RWPE1 (cell line): ENCODE measurements around the gene ZNF516.

ENCODE experiments used
- CTCF ChIA-PET: fragments of 350-600 bp; sonication (Branson Sonifier 250); formaldehyde crosslinking; extraction: SDS; loops from one replicate; lab custom pipeline; 2021; lab: Yijun Ruan, JAX
- POLR2A ChIA-PET: fragments of 400-600 bp; formaldehyde crosslinking; extraction: SDS; loops from one replicate; lab custom pipeline; 2020; ENCODE audit warnings: antibody characterized with exemption; ENCODE audit not compliant: low non-redundant PET; lab: Yijun Ruan, JAX
- DNase-seq: peaks from one replicate; pipeline ENCODE4 v3.0.0; 2012; ENCODE audit warnings: low spot score
- H3K27ac ChIP-seq: fragments of 450-650 bp; 2 replicates; pipeline ENCODE4 v1.5.1; 2017
- CTCF ChIP-seq: fragments of 450-650 bp; conservative IDR thresholded peaks from 2 replicates; pipeline ENCODE4 v1.5.1; 2017; ENCODE audit warnings: low read depth, mild to moderate bottlenecking

Gene ZNF516

GRCh38 chr18:76487782-76488181 is 7.3 kb downstream of the ZNF516 start:
- DNase-seq: no peak
- H3K27ac ChIP-seq: no peak overlapping the region
- POLR2A ChIA-PET: no interaction called here
- CTCF ChIA-PET: no interaction called here
- no peak for TF ChIP-seq CTCF

GRCh38 chr18:76487070-76487469 is 8.0 kb downstream of the ZNF516 start:
- DNase-seq: no peak
- TF ChIP-seq CTCF: no peak
- H3K27ac ChIP-seq: no peak overlapping the region
- POLR2A ChIA-PET: no interaction called here
- CTCF ChIA-PET: no interaction called here

- TF ChIP-seq CTCF: no peak
- POLR2A ChIA-PET: no interaction called here
- no peak overlapping the region for H3K27ac ChIP-seq
- DNase-seq: no peak
- CTCF ChIA-PET: no interaction called here
These were observed 8.5 kb downstream of the ZNF516 start for GRCh38 chr18:76486574-76486973.

GRCh38 chr18:76486038-76486437 is 9.0 kb downstream of the ZNF516 start:
- H3K27ac ChIP-seq: no peak overlapping the region
- POLR2A ChIA-PET: no interaction called here
- TF ChIP-seq CTCF: no peak
- CTCF ChIA-PET: no interaction called here
- DNase-seq: no peak

- H3K27ac ChIP-seq: no peak overlapping the region
- no peak for TF ChIP-seq CTCF
- DNase-seq: no peak
- ChIA-PET CTCF (no interaction called here), POLR2A (no interaction called here)
These were observed 10.2 kb downstream of the ZNF516 start for GRCh38 chr18:76484749-76485387.

- ChIA-PET CTCF (no interaction called here), POLR2A (no interaction called here)
These were observed 11.3 kb downstream of the ZNF516 start for GRCh38 chr18:76483780-76484179.

More at GRCh38 chr18:76483780-76484179, 11.3 kb downstream of the ZNF516 start:
- TF ChIP-seq CTCF: no peak
- no peak for DNase-seq
- H3K27ac ChIP-seq: no peak overlapping the region
